ENCODE data around the gene AFG3L2.
"Not testable (repeated sequence)": the region's sequence is repeated elsewhere in the genome, so short reads cannot be mapped to it uniquely, and the experiment has no call there.

Gene AFG3L2

DNA sequence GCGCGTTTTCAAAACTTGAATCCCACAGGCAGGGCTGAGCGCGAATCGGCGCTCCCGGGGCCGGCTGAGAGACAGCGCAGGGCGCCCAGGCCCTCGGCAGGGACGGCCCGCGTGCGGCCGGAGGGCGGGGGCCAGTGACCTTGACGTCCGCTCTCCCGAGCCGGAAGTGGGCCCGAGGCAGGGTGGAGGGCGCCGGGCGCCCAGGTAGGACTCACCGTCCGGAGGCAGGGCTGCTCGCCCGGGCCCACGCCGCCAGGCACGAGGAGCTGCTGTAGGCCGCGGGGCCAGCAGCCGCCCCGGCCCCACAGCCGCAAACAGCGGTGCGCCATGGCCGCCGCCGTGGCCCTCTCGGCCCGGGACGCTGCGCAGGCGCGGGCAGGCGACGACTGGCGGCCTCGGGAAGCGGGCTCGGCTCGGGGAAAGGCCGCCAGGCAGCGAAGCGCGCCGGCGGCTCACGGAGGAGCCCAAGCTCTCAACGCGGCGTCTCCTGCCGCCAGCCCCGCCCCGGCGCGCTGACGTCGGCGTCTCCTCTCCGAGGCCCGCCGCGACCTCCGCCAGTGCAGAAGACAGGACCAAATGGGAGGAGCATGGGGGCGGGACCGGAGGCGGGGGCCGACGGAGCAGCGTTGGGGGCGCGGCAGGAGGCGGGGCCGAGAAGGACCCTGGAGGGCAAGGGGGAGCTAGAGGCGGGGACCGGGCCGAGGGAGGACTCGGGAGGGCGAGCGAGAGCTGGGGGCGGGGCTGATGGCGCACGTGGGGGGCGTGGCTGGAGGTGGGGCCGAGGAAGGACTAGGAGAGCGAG, at the start of gene AFG3L2:
Gene AFG3L2 (minus strand): TSS at position 474 of the 802 bp plus-strand sequence. CDS start 145 bp downstream, at position 329.
- peak; percentile 90 for DNase-seq (ENCODE audit: low read depth)

- no peak for DNase-seq (ENCODE audit: low read depth)
These were observed 47.2 kb upstream of the AFG3L2 start for GRCh38 chr18:12424252-12424651.

- no peak for DNase-seq (ENCODE audit: low read depth)
These were observed 46.8 kb upstream of the AFG3L2 start for GRCh38 chr18:12423820-12424219.

DNA sequence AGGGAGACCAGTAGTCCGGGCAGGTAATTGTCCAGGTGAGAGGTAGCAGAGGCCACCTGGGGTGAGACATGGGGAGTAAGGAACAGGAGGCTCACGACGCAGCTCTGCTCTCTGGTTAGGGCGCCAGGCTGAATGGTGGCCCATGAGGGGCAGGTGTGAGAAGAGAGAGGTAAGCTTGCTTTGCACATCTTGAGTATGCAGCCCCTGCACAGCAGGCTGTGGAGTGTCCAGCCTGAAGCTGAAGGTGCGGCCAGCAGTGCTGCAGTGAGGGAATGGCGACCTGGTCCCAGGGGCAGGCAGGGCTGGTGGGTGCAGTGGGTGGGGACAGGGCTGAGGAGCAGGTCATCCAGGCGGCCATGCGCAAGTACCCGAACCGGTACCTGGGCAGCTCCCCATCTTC, 46.4 kb upstream of the AFG3L2 start:
- no peak for DNase-seq (ENCODE audit: low read depth)

GRCh38 chr18:12422936-12423335, 45.9 kb upstream of the AFG3L2 start:
- DNase-seq (ENCODE audit: low read depth) = no peak

DNA sequence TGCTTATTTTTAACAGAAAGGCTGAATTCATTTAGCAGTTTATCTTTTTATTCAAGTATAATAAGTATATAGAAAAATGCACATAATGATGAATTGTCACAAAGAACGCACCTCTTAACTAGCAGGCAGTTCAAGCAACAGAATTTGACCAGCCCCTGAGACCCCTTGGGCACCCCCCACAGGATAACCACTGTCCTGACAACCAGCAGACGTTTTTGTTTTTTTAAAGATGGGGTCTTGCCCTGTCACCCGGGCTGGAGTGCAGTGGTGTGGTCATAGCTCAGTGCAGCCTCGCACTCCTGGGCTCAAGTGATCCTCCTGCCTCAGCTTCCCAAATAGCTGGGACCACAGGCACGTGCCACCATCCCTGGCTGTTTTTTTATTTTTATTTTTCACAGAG, 44.7 kb upstream of the AFG3L2 start:
- DNase-seq (ENCODE audit: low read depth) = no peak

GRCh38 chr18:12420821-12421421, 43.9 kb upstream of the AFG3L2 start:
- no peak for DNase-seq (ENCODE audit: low read depth)

DNA sequence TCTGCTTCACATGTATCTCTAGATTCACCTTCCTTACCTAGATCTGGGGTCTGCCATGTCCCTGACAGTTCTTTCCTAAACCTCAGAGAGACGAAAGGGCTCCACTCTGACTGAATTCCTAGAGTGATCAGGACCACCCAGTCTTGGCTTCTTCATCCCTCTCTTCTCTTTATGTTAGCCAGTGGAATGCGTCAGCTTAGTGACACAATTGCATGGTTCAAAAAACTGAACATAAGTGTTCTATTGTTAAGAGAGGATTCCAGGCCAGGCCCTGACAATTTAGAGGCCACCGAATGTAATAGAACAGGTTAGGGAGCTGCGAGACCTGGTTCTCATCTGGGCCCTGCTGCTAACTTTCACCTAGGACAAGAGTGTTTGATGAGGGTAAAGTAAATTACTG, 40.7 kb upstream of the AFG3L2 start:
- no peak for DNase-seq (ENCODE audit: low read depth)

GRCh38 chr18:12416098-12416729, 39.2 kb upstream of the AFG3L2 start:
- DNase-seq (ENCODE audit: low read depth) = no peak

- no peak for DNase-seq (ENCODE audit: low read depth)
These were observed 34.4 kb upstream of the AFG3L2 start for GRCh38 chr18:12411456-12411855.

DNA sequence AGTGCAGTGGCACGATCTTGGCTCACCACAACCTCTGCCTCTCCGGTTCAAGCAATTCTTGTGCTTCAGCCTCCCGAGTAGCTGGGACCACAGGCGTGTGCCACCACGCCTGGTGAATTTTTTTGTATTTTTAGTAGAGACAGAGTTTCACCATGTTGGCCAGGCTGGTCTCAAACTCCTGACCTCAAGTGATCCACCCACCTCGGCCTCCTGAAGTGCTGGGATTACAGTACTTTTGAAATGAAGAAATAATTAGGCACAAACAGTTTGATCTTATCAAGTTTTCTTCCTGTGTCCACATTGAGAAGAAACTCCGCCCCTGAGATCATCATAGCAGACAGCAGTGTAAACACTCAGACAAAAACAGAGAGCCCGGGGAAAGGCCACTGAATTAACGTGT, 33.7 kb upstream of the AFG3L2 start:
- DNase-seq (ENCODE audit: low read depth) = not testable (repeated sequence)

GRCh38 chr18:12410081-12410481, 33.1 kb upstream of the AFG3L2 start:
- no peak for DNase-seq (ENCODE audit: low read depth)

GRCh38 chr18:12409469-12409868, 32.4 kb upstream of the AFG3L2 start:
- no peak for DNase-seq (ENCODE audit: low read depth)

DNA sequence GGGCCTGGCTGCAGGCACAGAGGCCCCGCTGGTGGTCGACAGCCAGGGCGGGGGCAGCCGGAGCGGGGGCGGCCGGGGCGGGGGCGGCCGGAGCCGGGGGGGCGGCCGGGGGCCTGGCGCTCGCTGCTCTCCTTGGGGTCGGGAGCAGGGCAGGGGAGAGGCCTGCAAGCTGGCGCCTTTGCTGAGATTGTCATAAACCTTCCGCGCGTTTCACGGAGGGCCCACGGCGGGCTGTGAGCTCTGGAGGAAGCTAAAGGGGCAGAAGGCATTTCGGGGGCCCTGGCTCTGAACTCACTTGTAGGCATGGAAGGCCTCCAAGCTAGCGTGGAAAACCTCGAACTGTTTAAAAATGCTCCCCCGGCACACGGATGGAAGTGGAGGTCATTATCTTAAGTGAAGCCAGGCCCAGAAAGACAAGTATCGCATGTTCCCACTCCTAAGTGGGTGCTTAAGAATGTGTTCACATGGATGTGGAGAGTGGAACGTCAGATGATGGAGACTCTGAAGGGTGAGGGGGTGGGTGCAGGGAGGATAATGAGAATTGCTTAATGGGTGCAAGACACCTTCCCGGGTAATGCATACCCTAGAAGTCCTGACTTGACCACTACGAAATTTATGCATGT, 31.3 kb upstream of the AFG3L2 start:
- no peak for DNase-seq (ENCODE audit: low read depth)

GRCh38 chr18:12406371-12407111, 29.5 kb upstream of the AFG3L2 start:
- DNase-seq (ENCODE audit: low read depth) = no peak

GRCh38 chr18:12405066-12405465, 28.0 kb upstream of the AFG3L2 start:
- DNase-seq (ENCODE audit: low read depth) = no peak

- peak; percentile 83 for DNase-seq (ENCODE audit: low read depth)
These were observed 26.8 kb upstream of the AFG3L2 start for GRCh38 chr18:12403601-12404506.

DNA sequence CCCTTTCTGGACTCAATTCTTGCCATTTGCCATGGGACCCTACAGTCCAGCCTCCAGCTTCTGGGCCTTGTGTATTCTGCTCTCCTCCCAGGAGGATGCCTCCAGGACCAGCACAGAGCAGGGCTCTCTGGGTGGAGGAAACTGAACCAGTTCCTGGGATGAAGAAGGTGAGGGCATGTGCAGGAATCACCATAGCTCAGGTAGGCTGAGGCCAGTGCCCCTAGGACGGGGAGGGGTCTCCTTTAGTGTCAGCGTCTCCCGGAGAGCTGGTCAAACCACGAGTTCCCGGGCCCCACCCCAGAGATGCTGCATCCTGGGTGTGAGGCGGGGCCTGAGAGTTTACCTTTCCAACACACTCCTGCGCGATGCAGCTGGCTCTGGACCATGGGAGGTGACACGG, 24.9 kb upstream of the AFG3L2 start:
- DNase-seq (ENCODE audit: low read depth) = no peak

DNA sequence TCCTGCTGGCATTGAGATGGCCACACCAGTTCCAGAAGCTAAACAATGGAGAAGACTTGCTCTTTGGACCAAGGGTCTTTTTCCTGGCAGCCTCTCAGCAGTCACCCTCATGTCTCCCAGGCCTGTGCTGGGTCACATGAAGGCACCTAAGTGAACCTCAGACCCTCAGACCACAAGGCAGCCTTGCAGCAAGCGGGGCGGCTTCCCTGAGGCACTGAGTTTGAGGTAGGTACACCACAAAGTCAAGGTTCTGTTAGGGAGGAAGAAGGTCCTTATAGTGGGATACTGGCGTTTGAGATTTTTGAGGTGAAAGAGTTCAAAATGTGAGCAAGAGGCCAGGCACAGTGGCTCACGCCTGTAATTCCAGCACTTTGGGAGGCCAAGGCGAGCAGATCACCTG, 22.2 kb upstream of the AFG3L2 start:
- DNase-seq (ENCODE audit: low read depth) = no peak

DNA sequence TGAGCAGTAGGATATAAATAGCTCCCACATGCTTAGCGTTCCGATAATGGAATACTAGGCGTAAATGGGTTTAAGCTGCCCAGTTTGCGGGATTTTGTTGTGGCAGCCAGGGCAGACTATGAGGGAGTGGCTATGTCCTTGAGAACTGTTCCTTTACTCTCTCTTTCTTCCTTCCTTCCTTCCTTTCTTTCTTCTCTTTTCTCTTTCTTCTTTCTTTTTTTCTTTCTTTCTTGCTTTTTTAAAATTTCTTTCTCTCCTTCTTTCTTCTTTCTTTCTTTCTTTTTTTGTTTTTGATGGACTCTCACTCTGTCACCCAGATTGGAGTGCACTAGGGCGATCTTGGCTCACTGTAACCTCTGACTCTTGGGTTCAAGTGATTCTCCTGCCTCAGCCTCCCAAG, 21.6 kb upstream of the AFG3L2 start:
- no peak for DNase-seq (ENCODE audit: low read depth)

- DNase-seq (ENCODE audit: low read depth) = no peak
These were observed 20.8 kb upstream of the AFG3L2 start for GRCh38 chr18:12397793-12398192.

All from non-pigmented ciliary epithelial cell (primary cell).